A549 (cell line): ENCODE measurements around the gene BFSP1. TPM values are rescaled to one million over a fixed set of nuclear protein-coding genes. Genes with fewer than 3 reads are reported as not detected.

Source experiments
- ATAC-seq, 2 experiments: fragments of 200-7000 bp in 1 of 2; fragments of >200 bp in 1 of 2; cut with Nextera tagmentation in 1 of 2; cut with Tn5 transposase in 1 of 2; 3 replicates each; pipeline versions ENCODE4 v1.8.0 to v1.9.1; 2018 to 2020; ENCODE audit warnings: mild to moderate bottlenecking in 1 of 2, moderate library complexity in 1 of 2
- CTCF ChIA-PET: fragments of 300-600 bp; sonication (Branson Sonifier 250); formaldehyde crosslinking; extraction: SDS; loops from one replicate; lab custom pipeline; 2021; ENCODE audit warnings: antibody characterized with exemption, inconsistent platforms; lab: Yijun Ruan, JAX
- POLR2A ChIA-PET: fragments of 350-600 bp; formaldehyde crosslinking; extraction: SDS; loops from one replicate; lab custom pipeline; 2021; ENCODE audit warnings: antibody characterized with exemption, inconsistent platforms; lab: Yijun Ruan, JAX
- DNase-seq, 2 experiments: peaks; one replicate each; pipeline versions ENCODE4 v3.0.0 to v3.0.0-alpha.2; 2011 to 2016; ENCODE audit warnings: low read depth in 1 of 2, low spot score in 1 of 2
- FAIRE-seq: peaks from 2 replicates; lab custom pipeline; 2011; peaks lifted over from hg19 to GRCh38; lab: Jason Lieb, UNC
- H3K27ac ChIP-seq, 2 experiments: fragments of >200 bp; sonication (Bioruptor Twin); formaldehyde crosslinking; 3 replicates each; pipeline ENCODE4 v1.5.1; 2016 to 2017
- H3K4me1 ChIP-seq: fragments of >200 bp; sonication (Bioruptor Twin); formaldehyde crosslinking; 3 replicates; pipeline ENCODE4 v1.6.1; 2016
- H3K4me2 ChIP-seq: fragments of >200 bp; sonication (Bioruptor Twin); formaldehyde crosslinking; 3 replicates; pipeline ENCODE4 v1.6.1; 2016
- H3K4me3 ChIP-seq: fragments of >200 bp; sonication (Bioruptor Twin); formaldehyde crosslinking; 3 replicates; pipeline ENCODE4 v1.5.1; 2016
- H3K9me3 ChIP-seq: fragments of >200 bp; sonication (Bioruptor Twin); formaldehyde crosslinking; 3 replicates; pipeline ENCODE4 v1.6.1; 2016
- EHMT2 ChIP-seq: fragments of 200-600 bp; sonication (generic); IDR thresholded peaks from 2 replicates; pipeline ENCODE4 v1.6.1; 2016; ENCODE audit warnings: antibody characterized with exemption, low read depth, mild to moderate bottlenecking, moderate library complexity
- GATA3 ChIP-seq: IDR thresholded peaks from 2 replicates; pipeline ENCODE4 v1.6.1; 2012; ENCODE audit warnings: borderline replicate concordance
- JUNB ChIP-seq: fragments of >200 bp; sonication (Bioruptor Twin); formaldehyde crosslinking; IDR thresholded peaks from 2 replicates; pipeline ENCODE4 v1.6.1; 2016
- KDM5A ChIP-seq: fragments of 200-600 bp; sonication (generic); IDR thresholded peaks from 2 replicates; pipeline ENCODE4 v1.6.1; 2016; ENCODE audit warnings: antibody characterized with exemption, mild to moderate bottlenecking
- MAX ChIP-seq: IDR thresholded peaks from 2 replicates; pipeline ENCODE4 v1.6.1; 2012
- MAZ ChIP-seq: fragments of 150-350 bp; IDR thresholded peaks from 2 replicates; pipeline ENCODE4 v1.6.1; 2014; ENCODE audit warnings: antibody characterized with exemption, low read depth, low read length, borderline replicate concordance
- NR3C1 ChIP-seq: fragments of >200 bp; sonication (Bioruptor Twin); formaldehyde crosslinking; IDR thresholded peaks from 3 replicates; pipeline ENCODE4 v1.6.1; 2017
- ZFP36 ChIP-seq: fragments of 450-650 bp; IDR thresholded peaks from 2 replicates; pipeline ENCODE4 v1.6.1; 2014; ENCODE audit warnings: borderline replicate concordance; ENCODE audit not compliant: partially characterized antibody
- WGBS: methylation state at CpG from one replicate; pipeline ENCODE4 v1.1.6; 2017; ENCODE audit errors: missing lambda C conversion rate; 5-methylcytosine and 5-hydroxymethylcytosine counted together
- polyA plus RNA-seq, 4 experiments: library from polyadenylated mRNA; depleted of rRNA in 3 of 4; stranded (reverse); fragments of >200 nt; fragmentation: RNase III in 1 of 4; extraction: RNeasy Plus Mini Kit Qiagen cat#74134 plus additional on column Dnase treatment in 1 of 4; gene quantifications; 2 replicates in 3 of 4; 3 replicates in 1 of 4; pipeline ENCODE4 v1.2.3, GENCODE V29; 2011 to 2017

BFSP1 gene
- polyA plus RNA-seq, 2 of the 4 experiments (the other 2 are of a cell fraction) = 7.2 to 8.3 TPM

- CTCF ChIA-PET = interaction anchor here (0.6 to 1.5 kb wide), 4 partner anchors 15 to 771 kb away, joined by 3 to 5 read pairs (median 3); no protein-coding TSS in a partner anchor
- Histone ChIP-seq H3K4me2 (no peak overlapping the region), H3K9me3 (0 out of 3 replicates have a peak, but pooled peaks cover 4% of the 10 kb centered on the region), H3K27ac (no peak overlapping the region), H3K4me3 (no peak overlapping the region), H3K4me1 (no peaks in the 10 kb centered on the region)
- ATAC-seq = no peak
- POLR2A ChIA-PET = no interaction called here
- no peak for DNase-seq
- WGBS = 22% methylated on average over 5 of the region's 5 CpGs
- no peak for FAIRE-seq
- TF ChIP-seq ZFP36 = no peak
- TF ChIP-seq MAZ = no peak
- TF ChIP-seq GATA3 = no peak
Observed at GRCh38 chr20:17446171-17446570, 85.0 kb downstream of the BFSP1 start.

- H3K4me2 ChIP-seq = no peak overlapping the region
- no peaks in the 10 kb centered on the region for H3K4me1 ChIP-seq
- WGBS = 44% methylated on average over 13 of the region's 13 CpGs
- POLR2A ChIA-PET = no interaction called here
- no peak overlapping the region for H3K27ac ChIP-seq
- no peak for TF ChIP-seq MAX
- CTCF ChIA-PET = interaction anchor here (0.9 to 1.7 kb wide), 4 partner anchors 10 to 641 kb away, joined by 3 to 12 read pairs (median 4); no protein-coding TSS in a partner anchor
- H3K9me3 ChIP-seq = 0 out of 3 replicates have a peak, but pooled peaks cover 4% of the 10 kb centered on the region
- DNase-seq (no peak), ATAC-seq (no peak), FAIRE-seq (no peak)
- no peak overlapping the region for H3K4me3 ChIP-seq
Observed at GRCh38 chr20:17445543-17445942, 85.6 kb downstream of the BFSP1 start.

GRCh38 chr20:17444091-17444490 is 87.1 kb downstream of the BFSP1 start:
- 0 out of 3 replicates have a peak, but pooled peaks cover 4% of the 10 kb centered on the region for H3K9me3 ChIP-seq
- TF ChIP-seq JUNB = no peak
- TF ChIP-seq EHMT2 = no peak
- no peak for TF ChIP-seq NR3C1
- TF ChIP-seq GATA3 = no peak
- no peak for TF ChIP-seq KDM5A
- CTCF ChIA-PET = interaction anchor here (1.5 to 1.7 kb wide), 2 partner anchors 12 to 642 kb away, joined by 7 to 12 read pairs; no protein-coding TSS in a partner anchor
- POLR2A ChIA-PET = no interaction called here
- no peak overlapping the region for H3K4me3 ChIP-seq
- no peak overlapping the region for H3K4me2 ChIP-seq
- WGBS = 2% methylated on average over 2 of the region's 2 CpGs
- H3K4me1 ChIP-seq = no peaks in the 10 kb centered on the region
- no peak overlapping the region for H3K27ac ChIP-seq
- ATAC-seq (no peak), DNase-seq (no peak), FAIRE-seq (no peak)

Other genes with a start within 250 kb of the BFSP1 start
- 425 and 544 TPM in 2 replicates for gene DSTN, start 38.7 kb upstream of the BFSP1 start, polyA plus RNA-seq (2011; rRNA removed)
- 1,014 to 1,239 TPM (median 1,131 TPM) in 3 replicates for gene DSTN, start 38.7 kb upstream of the BFSP1 start, polyA plus RNA-seq (2017; fragmentation: RNase III; extraction: RNeasy Plus Mini Kit Qiagen cat#74134 plus additional on column Dnase treatment)
- 51.6 and 56.5 TPM in 2 replicates for gene RRBP1, start 150.9 kb upstream of the BFSP1 start, polyA plus RNA-seq (2011; rRNA removed)
- 71.2 to 81.8 TPM (median 79.6 TPM) in 3 replicates for gene RRBP1, start 150.9 kb upstream of the BFSP1 start, polyA plus RNA-seq (2017; fragmentation: RNase III; extraction: RNeasy Plus Mini Kit Qiagen cat#74134 plus additional on column Dnase treatment)
- not detected in 2 replicates for gene BANF2, start 168.6 kb upstream of the BFSP1 start, polyA plus RNA-seq (2011; rRNA removed)
- not detected in 3 replicates for gene BANF2, start 168.6 kb upstream of the BFSP1 start, polyA plus RNA-seq (2017; fragmentation: RNase III; extraction: RNeasy Plus Mini Kit Qiagen cat#74134 plus additional on column Dnase treatment)